RPMI7951 (cell line): Measurements from ENCODE around the gene TBC1D5. TPM values are rescaled to one million over a fixed set of nuclear protein-coding genes. Genes with fewer than 3 reads are reported as not detected.
"Not testable (repeated sequence)": the region's sequence is repeated elsewhere in the genome, so short reads cannot be mapped to it uniquely, and the experiment has no call there.

Source experiments
- DNase-seq: peaks from one replicate; pipeline ENCODE4 v3.0.0-alpha.2; 2012; ENCODE audit warnings: low read depth
- total RNA-seq: library from RNA; depleted of rRNA; stranded (reverse); fragments of >200 nt; shearing (Covaris generic); gene quantifications from 2 replicates; pipeline ENCODE4 v1.2.3, GENCODE V29; 2014

The TBC1D5 gene
- total RNA-seq, 1 experiment from 2014 or later = 78.2 TPM

GRCh38 chr3:17356585-17356984 is 385.8 kb downstream of the TBC1D5 start:
- DNase-seq = peak; percentile 3

- DNase-seq = peak; percentile 24
Observed at GRCh38 chr3:17355591-17355990, 386.8 kb downstream of the TBC1D5 start.

- DNase-seq = no peak
Observed at GRCh38 chr3:17354341-17354740, 388.1 kb downstream of the TBC1D5 start.

GRCh38 chr3:17352620-17353019 is 389.8 kb downstream of the TBC1D5 start:
- no peak for DNase-seq

DNA sequence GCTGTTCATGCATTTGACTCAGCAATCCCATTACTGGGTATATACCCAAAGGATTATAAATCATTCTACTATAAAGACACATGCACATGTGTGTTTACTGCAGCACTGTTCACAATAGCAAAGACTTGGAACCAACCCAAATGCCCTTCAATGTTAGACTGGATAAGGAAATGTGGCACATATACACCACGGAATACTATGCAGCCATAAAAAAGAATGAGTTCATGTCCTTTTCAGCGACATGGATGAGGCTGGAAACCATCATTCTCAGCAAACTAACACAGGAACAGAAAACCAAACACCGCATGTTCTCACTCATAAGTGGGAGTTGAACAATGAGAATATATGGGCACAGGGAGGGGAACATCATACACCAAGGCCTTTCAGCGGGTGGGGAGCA is 391.2 kb downstream of the TBC1D5 start:
- not testable (repeated sequence) for DNase-seq

- DNase-seq = no peak
Observed at GRCh38 chr3:17349093-17349492, 393.3 kb downstream of the TBC1D5 start.

DNA sequence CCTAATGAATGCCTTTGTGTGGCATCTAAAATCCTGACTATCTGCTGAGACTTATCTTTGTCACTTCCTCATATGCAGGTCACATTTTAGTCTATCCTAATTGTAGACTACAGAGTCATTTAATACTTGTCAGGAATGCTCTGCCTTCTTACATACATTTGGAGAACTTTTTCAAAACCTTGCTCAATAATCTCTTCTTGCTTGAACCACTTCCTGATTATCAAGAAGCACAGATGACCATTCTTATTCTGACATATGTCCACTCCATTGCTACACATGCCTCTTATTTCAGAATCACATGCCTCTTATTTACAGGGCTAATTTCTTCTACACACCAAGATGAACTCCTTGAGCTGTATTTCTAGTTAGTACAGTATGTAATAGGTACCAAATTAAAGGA is 400.3 kb downstream of the TBC1D5 start:
- no peak for DNase-seq

DNA sequence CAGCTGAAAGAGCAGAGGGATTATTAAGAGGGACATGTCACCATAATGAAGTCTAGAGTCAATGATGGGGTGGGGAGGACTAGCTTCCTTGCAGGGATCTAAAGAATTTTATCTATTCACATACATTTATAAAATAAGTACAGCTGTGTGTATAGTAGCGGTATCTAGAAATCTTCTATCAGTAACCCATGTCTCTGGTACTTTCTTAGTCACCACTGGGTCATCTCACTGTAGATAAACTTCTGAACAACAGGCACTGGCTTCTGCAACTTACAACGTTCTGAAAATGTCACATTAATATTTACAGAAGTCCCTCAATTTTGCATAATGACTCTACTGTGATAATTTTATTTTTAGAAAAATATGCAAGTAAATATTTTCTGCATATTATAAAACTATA is 401.7 kb downstream of the TBC1D5 start:
- DNase-seq = no peak

DNA sequence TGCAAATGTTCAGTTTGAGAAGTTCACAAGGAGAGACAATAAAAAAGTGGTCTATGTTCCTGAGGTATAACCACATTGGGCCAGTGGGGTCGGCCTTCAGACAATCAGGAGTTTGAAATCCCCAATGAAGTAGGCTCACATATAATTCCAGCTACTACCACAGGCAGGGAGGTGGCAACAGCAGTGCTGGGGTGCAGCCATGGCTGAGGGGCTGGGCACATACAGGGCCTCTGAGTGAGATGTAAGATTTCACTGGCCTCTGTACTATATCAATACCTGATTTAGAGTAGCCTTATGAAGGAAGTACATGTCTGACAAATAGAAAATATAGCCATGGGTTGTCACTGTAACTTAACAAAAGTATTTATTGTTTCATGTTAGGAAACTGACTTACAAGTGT is 402.2 kb downstream of the TBC1D5 start:
- DNase-seq = no peak

DNA sequence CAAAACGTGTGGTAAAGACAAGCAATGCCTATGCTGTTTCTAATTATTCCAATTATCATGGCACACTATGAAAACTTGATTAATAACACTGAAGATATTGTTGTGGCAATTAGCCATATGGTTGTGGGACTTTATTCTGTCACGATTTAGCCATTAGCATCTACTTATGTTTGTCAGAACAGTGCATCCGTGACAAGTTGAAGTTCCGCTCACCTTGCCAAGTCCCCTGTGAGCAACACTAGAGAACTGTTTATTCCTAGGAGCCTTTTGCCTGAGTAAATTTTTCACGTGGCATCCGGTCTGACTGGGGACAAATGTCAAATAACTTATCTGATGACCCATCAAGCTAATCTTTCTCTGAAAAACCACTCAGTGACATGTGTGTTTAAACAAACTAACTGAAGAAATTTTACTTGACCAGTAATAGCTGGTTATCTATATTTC is 403.3 kb downstream of the TBC1D5 start:
- DNase-seq = no peak

DNA sequence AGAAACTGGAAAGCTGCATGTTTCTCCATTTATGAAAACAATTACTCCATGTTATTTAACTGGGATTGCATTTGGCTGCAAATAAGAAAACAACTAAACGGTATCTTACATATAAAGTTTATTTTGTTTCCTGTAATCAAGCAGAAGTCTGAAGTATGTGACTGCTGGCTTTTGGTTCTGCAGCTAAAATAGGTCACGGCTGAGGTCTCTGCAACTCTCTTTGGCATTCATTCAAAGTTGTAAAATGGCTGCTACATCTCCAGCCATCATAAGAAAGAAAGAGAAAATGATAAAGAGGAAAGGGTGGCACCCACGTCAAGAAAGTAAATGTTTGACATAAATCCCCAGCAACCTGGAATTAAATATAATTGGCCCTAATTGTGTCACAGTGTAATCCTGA is 406.1 kb downstream of the TBC1D5 start:
- DNase-seq = no peak

- DNase-seq = no peak
Observed at GRCh38 chr3:17333893-17334292, 408.5 kb downstream of the TBC1D5 start.

- DNase-seq = no peak
Observed at GRCh38 chr3:17333446-17333845, 409.0 kb downstream of the TBC1D5 start.

DNA sequence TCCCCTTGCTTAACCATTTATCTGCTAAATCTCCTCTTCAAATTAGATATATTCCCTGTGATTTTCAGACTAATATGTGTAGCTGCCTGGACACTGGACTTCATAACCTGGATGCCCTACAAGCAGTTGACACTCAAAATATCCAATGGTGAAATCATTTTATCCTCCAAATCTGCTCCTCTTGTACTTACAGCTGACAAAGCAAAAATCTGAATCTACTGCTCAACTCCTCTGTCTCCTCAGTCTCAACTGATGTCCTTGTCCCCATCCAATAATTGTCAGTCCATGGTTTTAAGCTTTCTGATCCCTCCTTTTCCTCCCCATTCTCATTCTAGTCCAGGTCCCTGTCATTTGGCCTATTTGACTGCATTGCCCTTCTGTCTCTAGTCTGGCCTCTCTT is 411.8 kb downstream of the TBC1D5 start:
- no peak for DNase-seq

GRCh38 chr3:17329927-17330326 is 412.5 kb downstream of the TBC1D5 start:
- no peak for DNase-seq

GRCh38 chr3:17322106-17322793 is 420.2 kb downstream of the TBC1D5 start:
- DNase-seq = no peak

DNA sequence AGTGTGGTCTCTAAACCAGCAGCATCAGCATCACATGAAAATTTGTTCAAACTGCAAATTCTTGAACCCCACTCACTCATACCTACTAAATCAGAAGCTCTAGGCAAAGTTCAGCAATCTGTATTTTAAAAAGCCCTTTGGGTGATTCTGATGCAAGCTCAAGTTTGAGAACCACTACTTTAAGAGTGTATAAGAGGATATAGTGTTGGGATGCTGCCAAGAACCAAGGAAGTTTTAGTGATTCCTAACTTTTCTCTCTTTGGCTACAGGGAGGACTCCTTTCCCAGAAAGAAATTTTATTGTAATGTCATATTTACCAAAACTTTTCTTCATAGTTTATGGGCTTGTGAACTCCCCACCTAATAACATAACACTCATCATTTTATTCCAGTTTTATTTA is 422.2 kb downstream of the TBC1D5 start:
- DNase-seq = peak; percentile 2

- DNase-seq = no peak
Observed at GRCh38 chr3:17315897-17316296, 426.5 kb downstream of the TBC1D5 start.

- DNase-seq = no peak
Observed at GRCh38 chr3:17314171-17314570, 428.3 kb downstream of the TBC1D5 start.

GRCh38 chr3:17313746-17314145 is 428.7 kb downstream of the TBC1D5 start:
- DNase-seq = no peak

DNA sequence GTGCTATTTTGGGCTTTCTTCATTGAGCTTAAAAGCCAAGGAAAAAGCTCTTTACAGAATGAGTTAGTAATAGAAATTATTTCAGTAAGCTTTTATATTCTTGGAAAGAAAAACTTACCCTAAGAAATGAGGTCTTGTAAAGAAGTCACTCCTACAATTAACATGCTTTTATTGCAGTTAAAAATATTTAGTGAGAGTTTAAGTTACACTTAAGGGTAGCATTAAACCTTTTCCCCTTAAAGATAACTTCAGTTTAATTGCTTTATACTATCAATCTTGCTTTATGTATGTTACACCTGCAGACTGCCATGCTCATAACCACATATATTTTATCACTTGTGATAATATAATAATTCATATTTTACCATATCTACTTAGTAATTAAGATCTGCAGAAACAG is 431.4 kb downstream of the TBC1D5 start:
- no peak for DNase-seq

DNA sequence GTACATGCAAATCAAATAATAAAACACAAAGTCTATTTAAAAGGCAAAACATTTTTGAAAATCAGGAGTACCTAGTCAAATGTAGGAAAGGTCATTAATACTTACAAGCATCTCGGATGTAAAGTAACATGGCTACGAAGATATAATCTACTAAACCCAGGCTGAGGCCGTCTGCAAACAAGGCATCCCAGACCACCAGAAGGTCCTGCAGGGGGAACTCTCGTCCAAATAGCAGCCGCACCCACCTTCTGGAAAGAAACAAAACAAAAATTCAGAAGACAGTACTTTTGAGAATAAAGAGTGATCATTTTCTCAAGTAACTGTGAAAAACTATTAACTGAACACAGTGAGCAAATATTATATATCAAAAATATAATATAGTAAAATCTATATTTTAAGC is 434.5 kb downstream of the TBC1D5 start:
- DNase-seq = no peak

GRCh38 chr3:17307482-17307881 is 434.9 kb downstream of the TBC1D5 start:
- DNase-seq = no peak

- no peak for DNase-seq
Observed at GRCh38 chr3:17304969-17305368, 437.5 kb downstream of the TBC1D5 start.
